PC-9 (cell line): ENCODE measurements around the gene AGBL5.

Source experiments
- CTCF ChIP-seq: fragments of 200-600 bp; sonication (generic); conservative IDR thresholded peaks from 2 replicates; pipeline ENCODE4 v1.6.1; 2017; ENCODE audit warnings: mixed run types, antibody characterized with exemption, mild to moderate bottlenecking, moderate library complexity
- EZH2 ChIP-seq: fragments of 200-600 bp; sonication (generic); IDR thresholded peaks from 2 replicates; pipeline ENCODE4 v1.8.0; 2017; ENCODE audit warnings: antibody characterized with exemption, low read depth

- no peak for TF ChIP-seq EZH2
- no peak for TF ChIP-seq CTCF
Measured at GRCh38 chr2:27025861-27026851, 25.3 kb upstream of the AGBL5 start.
